ENCODE results near the gene GRK5.

GRK5 gene

GRCh38 chr10:119286516-119286915 is 79.1 kb downstream of the GRK5 start:
- no peak overlapping the region for H3K4me3 ChIP-seq (replicated peaks; ENCODE audit: low read depth, low read length)
- DNase-seq (ENCODE audit: extremely low read depth, low read depth) = no peak
- TF ChIP-seq, protein P1, sequence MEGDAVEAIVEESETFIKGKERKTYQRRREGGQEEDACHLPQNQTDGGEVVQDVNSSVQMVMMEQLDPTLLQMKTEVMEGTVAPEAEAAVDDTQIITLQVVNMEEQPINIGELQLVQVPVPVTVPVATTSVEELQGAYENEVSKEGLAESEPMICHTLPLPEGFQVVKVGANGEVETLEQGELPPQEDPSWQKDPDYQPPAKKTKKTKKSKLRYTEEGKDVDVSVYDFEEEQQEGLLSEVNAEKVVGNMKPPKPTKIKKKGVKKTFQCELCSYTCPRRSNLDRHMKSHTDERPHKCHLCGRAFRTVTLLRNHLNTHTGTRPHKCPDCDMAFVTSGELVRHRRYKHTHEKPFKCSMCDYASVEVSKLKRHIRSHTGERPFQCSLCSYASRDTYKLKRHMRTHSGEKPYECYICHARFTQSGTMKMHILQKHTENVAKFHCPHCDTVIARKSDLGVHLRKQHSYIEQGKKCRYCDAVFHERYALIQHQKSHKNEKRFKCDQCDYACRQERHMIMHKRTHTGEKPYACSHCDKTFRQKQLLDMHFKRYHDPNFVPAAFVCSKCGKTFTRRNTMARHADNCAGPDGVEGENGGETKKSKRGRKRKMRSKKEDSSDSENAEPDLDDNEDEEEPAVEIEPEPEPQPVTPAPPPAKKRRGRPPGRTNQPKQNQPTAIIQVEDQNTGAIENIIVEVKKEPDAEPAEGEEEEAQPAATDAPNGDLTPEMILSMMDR (IDR thresholded peaks at IDR 0.05; ENCODE audit: low read depth, low read length, missing control alignments) = no peak

GRCh38 chr10:119286983-119287633 is 79.7 kb downstream of the GRK5 start:
- DNase-seq (ENCODE audit: extremely low read depth, low read depth) = no peak
- TF ChIP-seq, protein P1 (IDR thresholded peaks at IDR 0.05; ENCODE audit: low read depth, low read length, missing control alignments) = no peak
- no peak overlapping the region for H3K4me3 ChIP-seq (replicated peaks; ENCODE audit: low read depth, low read length)

GRCh38 chr10:119288574-119289001 is 81.2 kb downstream of the GRK5 start:
- DNase-seq (ENCODE audit: extremely low read depth, low read depth) = no peak
- TF ChIP-seq, protein P1 (IDR thresholded peaks at IDR 0.05; ENCODE audit: low read depth, low read length, missing control alignments) = no peak
- H3K4me3 ChIP-seq (replicated peaks; ENCODE audit: low read depth, low read length) = no peak overlapping the region

GRCh38 chr10:119289227-119289920 is 82.0 kb downstream of the GRK5 start:
- no peak overlapping the region for H3K4me3 ChIP-seq (replicated peaks; ENCODE audit: low read depth, low read length)
- DNase-seq (ENCODE audit: extremely low read depth, low read depth) = no peak
- TF ChIP-seq, protein P1 (IDR thresholded peaks at IDR 0.05; ENCODE audit: low read depth, low read length, missing control alignments) = no peak

DNA sequence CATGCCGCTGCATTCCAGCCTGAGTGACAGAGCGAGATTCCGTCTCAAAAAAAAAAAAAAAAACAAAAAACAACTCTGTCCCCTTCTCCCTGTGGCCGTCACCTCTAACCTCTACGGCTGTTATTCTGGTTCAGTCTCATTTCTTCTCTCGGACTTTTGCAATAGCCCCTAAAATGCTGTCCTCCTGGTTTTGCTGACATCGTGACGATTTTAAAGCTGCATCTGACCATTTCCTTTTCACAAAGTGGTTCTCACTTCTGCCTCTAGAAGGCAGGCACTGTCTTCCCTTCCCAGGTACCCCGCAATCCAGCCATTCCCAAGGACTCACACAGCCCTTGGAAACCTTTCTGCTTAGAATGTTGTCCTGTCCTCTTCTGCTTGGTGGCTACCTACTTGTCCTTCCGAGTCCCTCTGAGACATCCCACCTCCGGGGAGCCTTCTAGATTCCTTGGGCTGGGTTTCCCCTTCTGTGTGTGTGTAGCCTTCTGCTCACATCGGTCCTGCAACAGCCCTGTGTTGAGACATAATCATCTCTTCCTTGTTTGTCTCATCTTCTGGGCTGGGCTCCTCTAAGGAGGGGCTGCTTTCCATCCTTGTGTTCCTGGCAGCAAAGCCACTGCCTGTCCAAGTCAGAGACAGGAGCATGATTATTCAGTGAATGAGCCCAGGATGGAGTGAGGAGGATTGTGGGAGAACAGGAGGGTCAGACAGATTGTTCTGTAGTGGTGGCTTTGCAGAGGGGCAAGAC is 83.1 kb downstream of the GRK5 start:
- no peak overlapping the region for H3K4me3 ChIP-seq (replicated peaks; ENCODE audit: low read depth, low read length)
- no peak for DNase-seq (ENCODE audit: extremely low read depth, low read depth)
- TF ChIP-seq, protein P1 (IDR thresholded peaks at IDR 0.05; ENCODE audit: low read depth, low read length, missing control alignments) = no peak

GRCh38 chr10:119291223-119291900 is 84.0 kb downstream of the GRK5 start:
- H3K4me3 ChIP-seq (replicated peaks; ENCODE audit: low read depth, low read length) = no peak overlapping the region
- no peak for DNase-seq (ENCODE audit: extremely low read depth, low read depth)
- TF ChIP-seq, protein P1 (IDR thresholded peaks at IDR 0.05; ENCODE audit: low read depth, low read length, missing control alignments) = no peak
